ENCODE data around the gene ACACA.

ACACA gene

DNA sequence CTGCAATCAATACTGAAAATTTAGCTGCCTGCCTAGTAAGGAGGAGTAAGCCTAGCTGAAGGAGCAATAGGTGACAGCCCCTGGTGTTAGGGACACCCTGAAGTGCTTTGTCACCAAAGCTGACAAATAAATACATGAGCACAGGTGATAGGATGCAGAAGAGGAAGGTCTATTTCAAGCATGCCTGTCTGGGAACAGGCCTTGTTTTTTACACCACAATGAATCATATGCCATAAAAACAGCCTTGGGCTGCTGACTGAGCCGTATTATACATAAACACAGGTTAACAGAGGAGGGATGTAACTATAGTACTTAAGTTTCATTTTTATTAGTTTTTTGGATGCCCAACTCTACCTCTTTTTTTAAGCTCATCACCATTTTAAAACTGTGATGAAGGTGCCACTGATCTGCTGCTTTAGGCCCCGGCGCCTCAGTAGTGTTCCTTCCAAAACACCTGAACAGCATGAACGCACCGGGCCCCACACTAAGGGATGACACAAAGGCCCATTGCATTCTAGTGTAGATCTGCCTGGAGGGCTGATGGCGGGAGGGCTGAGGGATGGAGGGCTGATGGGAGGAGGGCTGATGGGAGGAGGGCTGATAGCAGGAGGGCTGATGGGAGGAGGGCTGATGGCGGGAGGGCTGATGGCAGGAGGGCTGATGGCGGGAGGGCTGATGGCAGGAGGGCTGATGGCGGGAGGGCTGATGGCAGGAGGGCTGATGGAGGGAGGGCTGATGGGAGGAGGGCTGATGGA is 307.5 kb downstream of the ACACA start:
- no peak for DNase-seq
- Histone ChIP-seq H3K9me3 (no peaks in the 10 kb centered on the region), H3K36me3 (peaks cover 28 to 68% (median 29%) of the 10 kb centered on the region in 3 donors), H3K27ac (no peak overlapping the region), H3K4me3 (no peak overlapping the region), H3K4me1 (no peaks in the 10 kb centered on the region), H3K27me3 (no peaks in the 10 kb centered on the region)
- TF ChIP-seq, protein P1, sequence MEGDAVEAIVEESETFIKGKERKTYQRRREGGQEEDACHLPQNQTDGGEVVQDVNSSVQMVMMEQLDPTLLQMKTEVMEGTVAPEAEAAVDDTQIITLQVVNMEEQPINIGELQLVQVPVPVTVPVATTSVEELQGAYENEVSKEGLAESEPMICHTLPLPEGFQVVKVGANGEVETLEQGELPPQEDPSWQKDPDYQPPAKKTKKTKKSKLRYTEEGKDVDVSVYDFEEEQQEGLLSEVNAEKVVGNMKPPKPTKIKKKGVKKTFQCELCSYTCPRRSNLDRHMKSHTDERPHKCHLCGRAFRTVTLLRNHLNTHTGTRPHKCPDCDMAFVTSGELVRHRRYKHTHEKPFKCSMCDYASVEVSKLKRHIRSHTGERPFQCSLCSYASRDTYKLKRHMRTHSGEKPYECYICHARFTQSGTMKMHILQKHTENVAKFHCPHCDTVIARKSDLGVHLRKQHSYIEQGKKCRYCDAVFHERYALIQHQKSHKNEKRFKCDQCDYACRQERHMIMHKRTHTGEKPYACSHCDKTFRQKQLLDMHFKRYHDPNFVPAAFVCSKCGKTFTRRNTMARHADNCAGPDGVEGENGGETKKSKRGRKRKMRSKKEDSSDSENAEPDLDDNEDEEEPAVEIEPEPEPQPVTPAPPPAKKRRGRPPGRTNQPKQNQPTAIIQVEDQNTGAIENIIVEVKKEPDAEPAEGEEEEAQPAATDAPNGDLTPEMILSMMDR (IDR thresholded peaks at IDR 0.05), result no peak
- intact Hi-C loops (cut with DNase I; ENCODE audit: low total_unique reads), result no loop called here

- H3K4me3 ChIP-seq, result no peak overlapping the region
- H3K36me3 ChIP-seq, result peaks cover 25 to 66% (median 29%) of the 10 kb centered on the region in 3 donors
- no peak for DNase-seq
- no peaks in the 10 kb centered on the region for H3K9me3 ChIP-seq
- no peaks in the 10 kb centered on the region for H3K27me3 ChIP-seq
- intact Hi-C loops (cut with DNase I; ENCODE audit: low total_unique reads), result no loop called here
- TF ChIP-seq, protein P1 (IDR thresholded peaks at IDR 0.05), result no peak
- H3K27ac ChIP-seq, result no peak overlapping the region
- H3K4me1 ChIP-seq, result no peaks in the 10 kb centered on the region
Observed at GRCh38 chr17:37098152-37098551, 308.5 kb downstream of the ACACA start.

- Histone ChIP-seq H3K27me3 (no peaks in the 10 kb centered on the region), H3K9me3 (no peaks in the 10 kb centered on the region), H3K4me3 (no peak overlapping the region), H3K36me3 (peaks cover 25 to 64% (median 29%) of the 10 kb centered on the region in 3 donors), H3K4me1 (no peaks in the 10 kb centered on the region), H3K27ac (no peak overlapping the region)
- DNase-seq, result no peak
- TF ChIP-seq, protein P1 (IDR thresholded peaks at IDR 0.05), result no peak
- intact Hi-C loops (cut with DNase I; ENCODE audit: low total_unique reads), result no loop called here
Observed at GRCh38 chr17:37097154-37097553, 309.5 kb downstream of the ACACA start.

DNA sequence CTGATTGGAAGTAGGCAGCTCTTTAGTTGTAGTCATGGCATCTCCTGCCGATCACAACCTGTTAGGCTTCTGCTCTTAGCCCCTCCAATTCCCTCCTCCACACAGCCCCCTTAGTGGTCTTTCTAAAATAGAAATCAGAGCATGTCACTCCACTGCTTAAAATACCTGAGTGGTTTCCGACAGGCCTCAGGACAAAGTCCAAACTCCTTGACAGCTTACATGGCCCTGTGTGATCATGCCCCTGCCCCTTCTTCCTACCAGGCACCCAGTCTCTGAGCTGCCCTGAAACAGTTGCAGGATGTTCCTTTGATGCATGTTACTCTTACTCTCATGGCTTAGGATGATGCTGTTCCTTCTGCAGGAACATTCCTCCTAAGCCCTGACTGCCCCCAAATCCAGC is 310.6 kb downstream of the ACACA start:
- H3K36me3 ChIP-seq, result peaks cover 25 to 55% (median 29%) of the 10 kb centered on the region in 3 donors

GRCh38 chr17:37094391-37094790 is 312.2 kb downstream of the ACACA start:
- intact Hi-C loops (cut with DNase I; ENCODE audit: low total_unique reads), result no loop called here
- H3K27ac ChIP-seq, result no peak overlapping the region

More for the DNA sequence above, 310.6 kb downstream of the ACACA start:
- DNase-seq, result no peak
- no peaks in the 10 kb centered on the region for H3K9me3 ChIP-seq
- H3K27ac ChIP-seq, result no peak overlapping the region
- H3K4me3 ChIP-seq, result no peak overlapping the region
- intact Hi-C loops (cut with DNase I; ENCODE audit: low total_unique reads), result no loop called here
- H3K4me1 ChIP-seq, result no peaks in the 10 kb centered on the region
- H3K27me3 ChIP-seq, result no peaks in the 10 kb centered on the region
- TF ChIP-seq, protein P1 (IDR thresholded peaks at IDR 0.05), result no peak

More at GRCh38 chr17:37094391-37094790, 312.2 kb downstream of the ACACA start:
- DNase-seq, result no peak
- no peak overlapping the region for H3K4me3 ChIP-seq
- no peaks in the 10 kb centered on the region for H3K9me3 ChIP-seq
- H3K4me1 ChIP-seq, result no peaks in the 10 kb centered on the region
- peaks cover 25 to 66% (median 29%) of the 10 kb centered on the region in 3 donors for H3K36me3 ChIP-seq
- H3K27me3 ChIP-seq, result no peaks in the 10 kb centered on the region
- TF ChIP-seq, protein P1 (IDR thresholded peaks at IDR 0.05), result no peak
